ENCODE data around the gene ALKBH5. TPM values are rescaled to one million over a fixed set of nuclear protein-coding genes. Genes with fewer than 3 reads are reported as not detected.

ALKBH5 gene
- total and polyA plus RNA-seq, 9 of the 15 experiments (the other 6 are each of a cell fraction or from before 2014, with no cell fraction given), result 11.4 to 70.0 (median 47.4) TPM

- TF ChIP-seq EP400 (IDR thresholded peaks at IDR 0.05) (peak; percentile 60; the same call in 1 of the 2 replicates), POLR3A (IDR thresholded peaks at IDR 0.05; ENCODE audit: borderline replicate concordance, extremely low read depth, insufficient read depth, insufficient read length) (no peak), KLF13 (tag; IDR thresholded peaks at IDR 0.05; ENCODE audit: borderline replicate concordance, low read depth) (no peak), ZNF354B (CRISPR knock-in tag; IDR thresholded peaks at IDR 0.05) (no peak), ELF4 (CRISPR knock-in tag; IDR thresholded peaks at IDR 0.05) (no peak), PHF20 (IDR thresholded peaks at IDR 0.05; ENCODE audit: partially characterized antibody) (no peak), ZNF384 (IDR thresholded peaks at IDR 0.05; ENCODE audit: low read depth, low read length) (no peak), MECOM (CRISPR knock-in tag; IDR thresholded peaks at IDR 0.05) (no peak), ZNF407 (IDR thresholded peaks at IDR 0.05; ENCODE audit: low read depth) (no peak), RBM17 (IDR thresholded peaks at IDR 0.05; ENCODE audit: borderline replicate concordance, low read depth, low read length) (no peak), HMGN3 (IDR thresholded peaks at IDR 0.05; ENCODE audit: borderline replicate concordance, extremely low read depth, insufficient read length, low read depth, low read length) (peak; percentile 51), NFXL1 (CRISPR knock-in tag; IDR thresholded peaks at IDR 0.05) (no peak), MEF2A (IDR thresholded peaks at IDR 0.05; ENCODE audit: control insufficient read depth, low read depth, low read length) (no peak)
- TF ChIP-seq, protein P1, sequence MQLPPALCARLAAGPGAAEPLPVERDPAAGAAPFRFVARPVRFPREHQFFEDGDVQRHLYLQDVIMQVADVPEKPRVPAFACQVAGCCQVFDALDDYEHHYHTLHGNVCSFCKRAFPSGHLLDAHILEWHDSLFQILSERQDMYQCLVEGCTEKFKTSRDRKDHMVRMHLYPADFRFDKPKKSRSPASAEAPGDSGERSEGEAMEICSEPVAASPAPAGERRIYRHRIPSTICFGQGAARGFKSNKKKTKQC (CRISPR knock-in tag; IDR thresholded peaks at IDR 0.05), result peak; percentile 83
- TF ChIP-seq, protein P2, sequence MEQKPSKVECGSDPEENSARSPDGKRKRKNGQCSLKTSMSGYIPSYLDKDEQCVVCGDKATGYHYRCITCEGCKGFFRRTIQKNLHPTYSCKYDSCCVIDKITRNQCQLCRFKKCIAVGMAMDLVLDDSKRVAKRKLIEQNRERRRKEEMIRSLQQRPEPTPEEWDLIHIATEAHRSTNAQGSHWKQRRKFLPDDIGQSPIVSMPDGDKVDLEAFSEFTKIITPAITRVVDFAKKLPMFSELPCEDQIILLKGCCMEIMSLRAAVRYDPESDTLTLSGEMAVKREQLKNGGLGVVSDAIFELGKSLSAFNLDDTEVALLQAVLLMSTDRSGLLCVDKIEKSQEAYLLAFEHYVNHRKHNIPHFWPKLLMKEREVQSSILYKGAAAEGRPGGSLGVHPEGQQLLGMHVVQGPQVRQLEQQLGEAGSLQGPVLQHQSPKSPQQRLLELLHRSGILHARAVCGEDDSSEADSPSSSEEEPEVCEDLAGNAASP (IDR thresholded peaks at IDR 0.05), result no peak
- TF ChIP-seq, protein P3, sequence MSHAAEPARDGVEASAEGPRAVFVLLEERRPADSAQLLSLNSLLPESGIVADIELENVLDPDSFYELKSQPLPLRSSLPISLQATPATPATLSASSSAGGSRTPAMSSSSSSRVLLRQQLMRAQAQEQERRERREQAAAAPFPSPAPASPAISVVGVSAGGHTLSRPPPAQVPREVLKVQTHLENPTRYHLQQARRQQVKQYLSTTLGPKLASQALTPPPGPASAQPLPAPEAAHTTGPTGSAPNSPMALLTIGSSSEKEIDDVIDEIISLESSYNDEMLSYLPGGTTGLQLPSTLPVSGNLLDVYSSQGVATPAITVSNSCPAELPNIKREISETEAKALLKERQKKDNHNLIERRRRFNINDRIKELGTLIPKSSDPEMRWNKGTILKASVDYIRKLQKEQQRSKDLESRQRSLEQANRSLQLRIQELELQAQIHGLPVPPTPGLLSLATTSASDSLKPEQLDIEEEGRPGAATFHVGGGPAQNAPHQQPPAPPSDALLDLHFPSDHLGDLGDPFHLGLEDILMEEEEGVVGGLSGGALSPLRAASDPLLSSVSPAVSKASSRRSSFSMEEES (CRISPR knock-in tag; IDR thresholded peaks at IDR 0.05), result no peak
Measured at GRCh38 chr17:18183334-18184142, at the start of gene ALKBH5 (continued).
